K562 (cell line): Measurements from ENCODE around the gene UNC93B1. TPM values are rescaled to one million over a fixed set of nuclear protein-coding genes. Genes with fewer than 3 reads are reported as not detected.
A peak's percentile ranks its signal among the peaks of the same experiment; 100 is the strongest.

Source experiments
- ATAC-seq: fragments of 200-7000 bp; cut with Tn5 transposase; 3 replicates; pipeline ENCODE4 v1.9.1; 2020; ENCODE audit warnings: moderate library complexity
- BruUV-seq: library from RNA; stranded (reverse); fragments of 400-500 nt; replicated peaks from 2 replicates; lab custom pipeline; 2021; lab: Mats Ljungman, UMichigan
- CTCF ChIA-PET: fragments of 300-600 bp; formaldehyde crosslinking; extraction: SDS; loops from one replicate; lab custom pipeline; 2021; ENCODE audit warnings: low intra/inter-chr PET ratio; lab: Yijun Ruan, JAX
- POLR2A ChIA-PET: fragments of 300-600, 350-650 bp; sonication (Branson Sonifier 250); formaldehyde crosslinking; extraction: SDS; loops from one replicate; lab custom pipeline; 2021; ENCODE audit warnings: antibody characterized with exemption, inconsistent platforms; lab: Yijun Ruan, JAX
- DNase-seq, 4 experiments: peaks; one replicate each; pipeline versions ENCODE4 v3.0.0 to v3.0.0-alpha.2; 2011 to 2018; ENCODE audit warnings: low spot score in 3 of 4, mixed read lengths in 3 of 4; ENCODE audit errors: extremely low read depth in 1 of 4
- FAIRE-seq: peaks from 2 replicates; lab custom pipeline; 2011; peaks lifted over from hg19 to GRCh38; lab: Jason Lieb, UNC
- H2AFZ ChIP-seq: 2 replicates; pipeline ENCODE4 v1.6.0; 2011; ENCODE audit warnings: low read depth, low read length, control low read depth, inconsistent platforms
- H3K27ac ChIP-seq: fragments of 200-600 bp; 3 replicates; pipeline ENCODE4 v1.8.0; 2011; ENCODE audit warnings: low read depth, mild to moderate bottlenecking, control low read depth, inconsistent platforms, low read length, moderate library complexity, mixed read lengths; ENCODE audit errors: extremely low read depth
- H3K27me3 ChIP-seq, 2 experiments: fragments of 300-600 bp in 1 of 2; 2 replicates in 1 of 2; 3 replicates in 1 of 2; pipeline versions ENCODE4 v1.6.0 to v1.8.0; 2011; ENCODE audit warnings: inconsistent platforms in 2 of 2, low read length in 2 of 2, mild to moderate bottlenecking in 1 of 2, mixed read lengths in 1 of 2, moderate library complexity in 1 of 2; ENCODE audit not compliant: control insufficient read depth in 2 of 2, insufficient read depth in 2 of 2
- H3K36me3 ChIP-seq: fragments of 300-600 bp; 3 replicates; pipeline ENCODE4 v1.8.0; 2011; ENCODE audit warnings: mild to moderate bottlenecking, low read length, inconsistent platforms; ENCODE audit not compliant: control insufficient read depth, insufficient read depth
- H3K4me1 ChIP-seq, 2 experiments: fragments of 200-600 bp in 1 of 2; replicated peaks in 1 of 2; 2 replicates in 1 of 2; 3 replicates in 1 of 2; pipeline versions ENCODE4 v1.5.1 to v1.8.0; 2011; ENCODE audit warnings: inconsistent platforms in 2 of 2, low read length in 2 of 2, mild to moderate bottlenecking in 1 of 2, mixed read lengths in 1 of 2, moderate library complexity in 1 of 2; ENCODE audit not compliant: control insufficient read depth in 2 of 2, insufficient read depth in 2 of 2
- H3K4me2 ChIP-seq: 2 replicates; pipeline ENCODE4 v1.6.1; 2011; ENCODE audit warnings: low read length, control low read depth, inconsistent platforms, mixed read lengths; ENCODE audit not compliant: insufficient read depth
- H3K4me3 ChIP-seq: fragments of 200-600 bp; sonication (generic), shearing (Covaris generic); 2 replicates; pipeline ENCODE4 v1.5.1; 2016; ENCODE audit warnings: control low read depth, inconsistent platforms
- H3K79me2 ChIP-seq: fragments of 200-600 bp; 3 replicates; pipeline ENCODE4 v1.8.0; 2011; ENCODE audit warnings: low read length, inconsistent platforms; ENCODE audit not compliant: control insufficient read depth, insufficient read depth
- H3K9ac ChIP-seq, 2 experiments: 2 replicates each; pipeline versions ENCODE4 v1.6.0 to v1.6.1; 2011; ENCODE audit warnings: low read depth in 2 of 2, low read length in 2 of 2, control low read depth in 1 of 2, inconsistent platforms in 1 of 2, mild to moderate bottlenecking in 1 of 2, mixed read lengths in 1 of 2; ENCODE audit not compliant: insufficient read depth in 1 of 2
- H3K9me1 ChIP-seq: one replicate; pipeline ENCODE4 v1.6.0; 2011; ENCODE audit warnings: inconsistent platforms, mild to moderate bottlenecking, low read length, moderate library complexity; ENCODE audit not compliant: control insufficient read depth, insufficient read depth
- H3K9me3 ChIP-seq: replicated peaks from 2 replicates; pipeline ENCODE4 v1.5.1; 2011; ENCODE audit warnings: low read depth, low read length, inconsistent platforms; ENCODE audit not compliant: control insufficient read depth, insufficient read depth
- H4K20me1 ChIP-seq: replicated peaks from 2 replicates; pipeline ENCODE4 v1.6.1; 2011; ENCODE audit warnings: low read length, inconsistent platforms, mixed read lengths; ENCODE audit not compliant: control insufficient read depth, insufficient read depth
- BCOR ChIP-seq: fragments of 450-650 bp; IDR thresholded peaks from 2 replicates; pipeline ENCODE4 v1.6.1; 2016
- CREBBP ChIP-seq: IDR thresholded peaks from one replicate; pipeline ENCODE4 v1.6.1; 2012; ENCODE audit warnings: low read depth, mild to moderate bottlenecking, control low read depth, inconsistent platforms, low read length
- HDAC3 ChIP-seq: fragments of 450-650 bp; IDR thresholded peaks from 2 replicates; pipeline ENCODE4 v1.6.1; 2018; ENCODE audit warnings: borderline replicate concordance, mild to moderate bottlenecking, moderate library complexity; ENCODE audit not compliant: partially characterized antibody
- HES1 ChIP-seq: fragments of 450-650 bp; IDR thresholded peaks from 2 replicates; pipeline ENCODE4 v1.6.1; 2016; ENCODE audit warnings: low read depth, mild to moderate bottlenecking, moderate library complexity
- LEF1 ChIP-seq: fragments of 450-650 bp; IDR thresholded peaks from 2 replicates; pipeline ENCODE4 v1.6.1; 2016; ENCODE audit warnings: mild to moderate bottlenecking
- NCOR1 ChIP-seq: fragments of 450-650 bp; IDR thresholded peaks from 2 replicates; pipeline ENCODE4 v1.6.1; 2016; ENCODE audit warnings: mild to moderate bottlenecking, moderate library complexity
- RCOR1 ChIP-seq, 2 experiments: IDR thresholded peaks; 2 replicates each; pipeline ENCODE4 v1.6.1; 2012; ENCODE audit warnings: low read depth in 2 of 2, low read length in 2 of 2, borderline replicate concordance in 1 of 2, improper control_type of control experiment in 1 of 2
- REST ChIP-seq, 2 experiments: fragments of 450-650 bp; formaldehyde crosslinking in 1 of 2; IDR thresholded peaks; 2 replicates each; pipeline versions ENCODE4 v1.4.0 to v1.6.1; 2014 to 2020; ENCODE audit warnings: mild to moderate bottlenecking in 2 of 2, borderline replicate concordance in 1 of 2, low read depth in 1 of 2
- SMARCA4 ChIP-seq: fragments of 450-650 bp; IDR thresholded peaks from 2 replicates; pipeline ENCODE4 v1.6.1; 2016
- ZNF589 ChIP-seq: fragments of 200-800 bp; sonication (Bioruptor generic); IDR thresholded peaks from 2 replicates; pipeline ENCODE4 v1.6.1; 2016; ENCODE audit warnings: low read depth, missing genetic modification characterization, missing compliant biosample characterization
- WGBS: fragments of 100-300 bp; shearing (Covaris generic); methylation state at CpG from one replicate; pipeline ENCODE4 v1.1.6; 2016; ENCODE audit warnings: low coverage, mixed read lengths; ENCODE audit not compliant: insufficient coverage; ENCODE audit errors: missing lambda C conversion rate; 5-methylcytosine and 5-hydroxymethylcytosine counted together
- in situ Hi-C: fragments of 300-500 bp; cut with MboI; formaldehyde crosslinking; loops from 4 replicates; pipeline ENCODE4 v1.15.0; 2018; ENCODE audit warnings: inconsistent platforms, mixed read lengths
- intact Hi-C: fragments of 100-400 bp; cut with micrococcal nuclease; formaldehyde crosslinking; loops from 2 replicates; pipeline ENCODE4 v1.14.2; 2022
- polyA plus RNA-seq, 8 experiments: library from polyadenylated mRNA; depleted of rRNA in 4 of 8; stranded (reverse) in 5 of 8; unstranded in 3 of 8; fragments of >200 nt; fragmentation: Nextera tagmentation in 2 of 8; fragmentation: Illumina TruSeq in 1 of 8; extraction: Ambion mirVana in 2 of 8; extraction: Trizol in 1 of 8; gene quantifications; 2 replicates each; pipeline versions ENCODE4 v1.2.1 to v1.2.3, GENCODE V29; 2011 to 2014; ENCODE audit warnings: inconsistent platforms in 1 of 8, missing spikeins in 1 of 8
- total RNA-seq, 7 experiments: library from RNA; depleted of rRNA in 6 of 7; stranded (reverse); fragments of >200 nt in 6 of 7; fragmentation: Illumina TruSeq in 2 of 7; extraction: Trizol in 2 of 7; gene quantifications; 2 replicates each; pipeline versions ENCODE4 v1.2.1 to v1.2.3, GENCODE V29; 2011 to 2021; ENCODE audit warnings: low replicate concordance in 1 of 7

UNC93B1 gene
- total and polyA plus RNA-seq, 9 of the 15 experiments (the other 6 are each of a cell fraction or from before 2014, with no cell fraction given) = 0.10 to 13.6 (median 6.5) TPM

- no TSS peak for BruUV-seq
- no peaks in the 10 kb centered on the region for H3K36me3 ChIP-seq
- H3K4me2 ChIP-seq = peak overlapping the region; percentile 71
- 3% methylated on average over 12 of the region's 12 CpGs for WGBS
- H4K20me1 ChIP-seq = peaks cover 3% of the 10 kb centered on the region; the same call in 1 of the 2 replicates
- no peak overlapping the region; the same call in 1 of the 2 replicates for H3K4me3 ChIP-seq
- no peaks in the 10 kb centered on the region for H3K79me2 ChIP-seq
- H3K9ac ChIP-seq = peak overlapping the region; percentile 41 to 87
- peak overlapping the region; percentile 64; the same call in 2 of the 3 replicates for H3K27ac ChIP-seq
- no peaks in the 10 kb centered on the region for H3K9me3 ChIP-seq
- FAIRE-seq (peak; percentile 80), DNase-seq (peak in 2 of 4 experiments; percentile 37 to 72), ATAC-seq (peak; percentile 52)
- intact Hi-C loops (loop anchor here (1.0 to 5.0 kb wide), 2 partner anchors 197 to 288 kb away; no protein-coding TSS in a partner anchor), in situ Hi-C loops (no loop called here)
- POLR2A ChIA-PET = interaction anchor here (0.6 to 1.3 kb wide), 9 partner anchors 11 to 877 kb away, joined by 3 to 6 read pairs (median 3); no protein-coding TSS in a partner anchor
- no peaks in the 10 kb centered on the region for H3K27me3 ChIP-seq
- no peaks in the 10 kb centered on the region for H3K9me1 ChIP-seq
- H2AFZ ChIP-seq = peak overlapping the region; percentile 96
- CTCF ChIA-PET = interaction anchor here (1.5 to 1.6 kb wide), 2 partner anchors 11 to 288 kb away, joined by 3 to 5 read pairs; no protein-coding TSS in a partner anchor
- H3K4me1 ChIP-seq = peaks cover 26 to 60% of the 10 kb centered on the region in 2 experiments
- peak; percentile 81 for TF ChIP-seq ZNF589 (CRISPR knock-in tag)
- no peak for TF ChIP-seq CREBBP
- peak; percentile 73 for TF ChIP-seq HDAC3
- TF ChIP-seq REST (IDR thresholded peaks at IDR 0.05; ENCODE audit: borderline replicate concordance) = peak; percentile 64; the same call in 1 of the 2 replicates
- TF ChIP-seq REST (CRISPR knock-in tag; IDR thresholded peaks at IDR 0.05; ENCODE audit: low read depth) = no peak
- TF ChIP-seq SMARCA4 = peak; percentile 79
- 0 out of 2 replicates have a peak, but pooled peaks have one; percentile 19 for TF ChIP-seq HES1
- peak; percentile 40; the same call in 1 of the 2 replicates for TF ChIP-seq LEF1
- peak; percentile 82 for TF ChIP-seq NCOR1
- TF ChIP-seq BCOR = peak; percentile 65; the same call in 1 of the 2 replicates
- peak; percentile 42 to 89 for TF ChIP-seq RCOR1 (IDR thresholded peaks at IDR 0.05; ENCODE audit: borderline replicate concordance in 1 of 2, low read depth in 2 of 2, low read length in 2 of 2)
Observed at GRCh38 chr11:68009391-68010089, 5.6 kb upstream of the UNC93B1 start.
